ENCODE results near the gene PSPC1. TPM values are rescaled to one million over a fixed set of nuclear protein-coding genes. Genes with fewer than 3 reads are reported as not detected.
"Not testable (repeated sequence)": the region's sequence is repeated elsewhere in the genome, so short reads cannot be mapped to it uniquely, and the experiment has no call there.

Gene PSPC1
- total RNA-seq, 1 donor from 2014 or later, result 84.2 TPM

GRCh38 chr13:19725320-19725719 is 57.4 kb downstream of the PSPC1 start:
- H3K27me3 Mint-ChIP-seq (ENCODE audit: unreplicated experiment), result peaks cover 2% of the 10 kb centered on the region
- H3K27ac Mint-ChIP-seq (ENCODE audit: unreplicated experiment), result no peak overlapping the region
- TF ChIP-seq CTCF (IDR thresholded peaks at IDR 0.05; ENCODE audit: partially characterized antibody, unreplicated experiment), result no peak
- H3K9me3 Mint-ChIP-seq (ENCODE audit: unreplicated experiment), result no peaks in the 10 kb centered on the region
- DNase-seq, result no peak
- peaks cover 4% of the 10 kb centered on the region for H3K36me3 Mint-ChIP-seq (ENCODE audit: unreplicated experiment)
- no peak overlapping the region for H3K4me3 Mint-ChIP-seq (ENCODE audit: unreplicated experiment)
- H3K4me1 Mint-ChIP-seq (ENCODE audit: low read depth, unreplicated experiment), result peaks cover 2% of the 10 kb centered on the region

- peaks cover 4% of the 10 kb centered on the region for H3K27me3 Mint-ChIP-seq (ENCODE audit: unreplicated experiment)
- DNase-seq, result no peak
- H3K4me1 Mint-ChIP-seq (ENCODE audit: low read depth, unreplicated experiment), result peaks cover 2% of the 10 kb centered on the region
- peaks cover 4% of the 10 kb centered on the region for H3K36me3 Mint-ChIP-seq (ENCODE audit: unreplicated experiment)
- no peak overlapping the region for H3K4me3 Mint-ChIP-seq (ENCODE audit: unreplicated experiment)
- H3K27ac Mint-ChIP-seq (ENCODE audit: unreplicated experiment), result no peak overlapping the region
- H3K9me3 Mint-ChIP-seq (ENCODE audit: unreplicated experiment), result no peaks in the 10 kb centered on the region
- no peak for TF ChIP-seq CTCF (IDR thresholded peaks at IDR 0.05; ENCODE audit: partially characterized antibody, unreplicated experiment)
Measured at GRCh38 chr13:19720039-19720438, 62.7 kb downstream of the PSPC1 start.

- no peak overlapping the region for H3K27ac Mint-ChIP-seq (ENCODE audit: unreplicated experiment)
- TF ChIP-seq CTCF (IDR thresholded peaks at IDR 0.05; ENCODE audit: partially characterized antibody, unreplicated experiment), result no peak
- no peaks in the 10 kb centered on the region for H3K4me1 Mint-ChIP-seq (ENCODE audit: low read depth, unreplicated experiment)
- no peak overlapping the region for H3K4me3 Mint-ChIP-seq (ENCODE audit: unreplicated experiment)
- no peaks in the 10 kb centered on the region for H3K36me3 Mint-ChIP-seq (ENCODE audit: unreplicated experiment)
- no peak for DNase-seq
- peaks cover 2% of the 10 kb centered on the region for H3K27me3 Mint-ChIP-seq (ENCODE audit: unreplicated experiment)
- no peaks in the 10 kb centered on the region for H3K9me3 Mint-ChIP-seq (ENCODE audit: unreplicated experiment)
Measured at GRCh38 chr13:19713186-19713965, 69.4 kb downstream of the PSPC1 start.

- H3K4me3 Mint-ChIP-seq (ENCODE audit: unreplicated experiment); H3K36me3 Mint-ChIP-seq (ENCODE audit: unreplicated experiment); H3K4me1 Mint-ChIP-seq (ENCODE audit: low read depth, unreplicated experiment); DNase-seq; H3K27ac Mint-ChIP-seq (ENCODE audit: unreplicated experiment); H3K27me3 Mint-ChIP-seq (ENCODE audit: unreplicated experiment); H3K9me3 Mint-ChIP-seq (ENCODE audit: unreplicated experiment): not testable (repeated sequence)
Measured at GRCh38 chr13:19709782-19710181, 73.0 kb downstream of the PSPC1 start.

GRCh38 chr13:19709039-19709438 is 73.7 kb downstream of the PSPC1 start:
- not testable (repeated sequence) for H3K9me3 Mint-ChIP-seq (ENCODE audit: unreplicated experiment); H3K4me1 Mint-ChIP-seq (ENCODE audit: low read depth, unreplicated experiment); H3K27me3 Mint-ChIP-seq (ENCODE audit: unreplicated experiment); DNase-seq; H3K36me3 Mint-ChIP-seq (ENCODE audit: unreplicated experiment); H3K4me3 Mint-ChIP-seq (ENCODE audit: unreplicated experiment); H3K27ac Mint-ChIP-seq (ENCODE audit: unreplicated experiment)

- DNase-seq; H3K27ac Mint-ChIP-seq (ENCODE audit: unreplicated experiment); H3K9me3 Mint-ChIP-seq (ENCODE audit: unreplicated experiment); H3K27me3 Mint-ChIP-seq (ENCODE audit: unreplicated experiment); H3K4me3 Mint-ChIP-seq (ENCODE audit: unreplicated experiment); H3K36me3 Mint-ChIP-seq (ENCODE audit: unreplicated experiment); H3K4me1 Mint-ChIP-seq (ENCODE audit: low read depth, unreplicated experiment): not testable (repeated sequence)
Measured at GRCh38 chr13:19704256-19704655, 78.5 kb downstream of the PSPC1 start.

- H3K9me3 Mint-ChIP-seq (ENCODE audit: unreplicated experiment); DNase-seq; H3K36me3 Mint-ChIP-seq (ENCODE audit: unreplicated experiment); H3K4me1 Mint-ChIP-seq (ENCODE audit: low read depth, unreplicated experiment); H3K27me3 Mint-ChIP-seq (ENCODE audit: unreplicated experiment); H3K27ac Mint-ChIP-seq (ENCODE audit: unreplicated experiment); H3K4me3 Mint-ChIP-seq (ENCODE audit: unreplicated experiment): not testable (repeated sequence)
Measured at GRCh38 chr13:19701619-19702018, 81.1 kb downstream of the PSPC1 start.

GRCh38 chr13:19700963-19701362 is 81.8 kb downstream of the PSPC1 start:
- H3K36me3 Mint-ChIP-seq (ENCODE audit: unreplicated experiment); H3K4me3 Mint-ChIP-seq (ENCODE audit: unreplicated experiment): not testable (repeated sequence)

More at GRCh38 chr13:19700963-19701362, 81.8 kb downstream of the PSPC1 start:
- not testable (repeated sequence) for H3K9me3 Mint-ChIP-seq (ENCODE audit: unreplicated experiment); H3K27ac Mint-ChIP-seq (ENCODE audit: unreplicated experiment); H3K27me3 Mint-ChIP-seq (ENCODE audit: unreplicated experiment); H3K4me1 Mint-ChIP-seq (ENCODE audit: low read depth, unreplicated experiment); DNase-seq
